HepG2 (cell line): ENCODE results near the gene ADAT3. TPM values are rescaled to one million over a fixed set of nuclear protein-coding genes. Genes with fewer than 3 reads are reported as not detected.

ENCODE experiments used
- FOXA1 ChIP-seq, 2 experiments: fragments of 450-650 bp in 1 of 2; sonication (generic) in 1 of 2; formaldehyde crosslinking in 1 of 2; IDR thresholded peaks; 2 replicates each; pipeline versions ENCODE4 v1.4.0 to v1.6.1; 2016 to 2020; ENCODE audit warnings: missing genetic modification reagents in 1 of 2
- HNF4G ChIP-seq, 2 experiments: sonication (generic) in 1 of 2; formaldehyde crosslinking in 1 of 2; IDR thresholded peaks; 2 replicates each; pipeline versions ENCODE4 v1.4.0 to v1.6.1; 2011 to 2020; ENCODE audit warnings: borderline replicate concordance in 2 of 2, low read depth in 2 of 2, mild to moderate bottlenecking in 2 of 2, low read length in 1 of 2, missing genetic modification reagents in 1 of 2, moderate library complexity in 1 of 2
- MXI1 ChIP-seq: IDR thresholded peaks from 3 replicates; pipeline ENCODE4 v1.6.1; 2012; ENCODE audit warnings: low read depth, low read length, inconsistent platforms, borderline replicate concordance
- PHF21A ChIP-seq: sonication (generic); formaldehyde crosslinking; IDR thresholded peaks from 2 replicates; pipeline ENCODE4 v1.5.0; 2020; ENCODE audit warnings: mild to moderate bottlenecking, missing genetic modification reagents
- RFX1 ChIP-seq: fragments of 450-650 bp; IDR thresholded peaks from 2 replicates; pipeline ENCODE4 v1.6.1; 2017
- SP5 ChIP-seq: IDR thresholded peaks from 2 replicates; pipeline ENCODE4 v1.6.1; 2016; ENCODE audit warnings: low read depth, borderline replicate concordance
- SRSF1 ChIP-seq: fragments of 200-400 bp; formaldehyde crosslinking; optimal IDR thresholded peaks from 2 replicates; pipeline ENCODE3; 2017; ENCODE audit warnings: mild to moderate bottlenecking, low read depth, low read length, moderate library complexity
- ZNF460 ChIP-seq: sonication (generic); formaldehyde crosslinking; IDR thresholded peaks from 2 replicates; pipeline ENCODE4 v1.5.1; 2020; ENCODE audit warnings: missing genetic modification reagents, mild to moderate bottlenecking, borderline replicate concordance
- ZNF574 ChIP-seq: sonication (generic); formaldehyde crosslinking; IDR thresholded peaks from 2 replicates; pipeline ENCODE4 v1.4.0; 2020; ENCODE audit warnings: missing genetic modification reagents
- ZNF589 ChIP-seq: sonication (generic); formaldehyde crosslinking; conservative IDR thresholded peaks from 2 replicates; pipeline ENCODE4 v1.8.0; 2022; ENCODE audit warnings: mild to moderate bottlenecking, moderate library complexity, missing genetic modification reagents
- ZNF710 ChIP-seq: sonication (generic); formaldehyde crosslinking; IDR thresholded peaks from 2 replicates; pipeline ENCODE4 v1.5.0; 2020; ENCODE audit warnings: mild to moderate bottlenecking, missing genetic modification reagents, borderline replicate concordance
- ZNF792 ChIP-seq: IDR thresholded peaks from 2 replicates; pipeline ENCODE4 v1.6.1; 2016
- polyA plus RNA-seq, 8 experiments: library from polyadenylated mRNA; depleted of rRNA in 3 of 8; stranded (reverse) in 7 of 8; unstranded in 1 of 8; fragments of >200 nt; fragmentation: Illumina TruSeq in 4 of 8; extraction: Trizol in 4 of 8; gene quantifications; 2 replicates each; pipeline versions ENCODE4 v1.2.1 to v1.2.3, GENCODE V29; 2011 to 2016; ENCODE audit warnings: low read depth in 4 of 8, missing spikeins in 1 of 8, mixed read lengths in 1 of 8; ENCODE audit not compliant: insufficient read depth in 1 of 8
- total RNA-seq, 5 experiments: library from RNA; depleted of rRNA; stranded (reverse); fragments of >200 nt; fragmentation: Illumina TruSeq; extraction: Trizol; gene quantifications; 2 replicates each; pipeline ENCODE4 v1.2.3, GENCODE V29; 2016; ENCODE audit warnings: low read depth in 1 of 5
- TF ChIP-seq, protein P1 (sequence below): sonication (generic); formaldehyde crosslinking; conservative IDR thresholded peaks from 2 replicates; pipeline ENCODE4 v1.4.0; 2020; ENCODE audit warnings: missing genetic modification reagents
- TF ChIP-seq, protein P2 (sequence below): sonication (generic); formaldehyde crosslinking; IDR thresholded peaks from 2 replicates; pipeline ENCODE4 v1.5.0; 2020; ENCODE audit warnings: missing genetic modification reagents, mild to moderate bottlenecking, borderline replicate concordance
- TF ChIP-seq, protein P3 (sequence below): sonication (generic); formaldehyde crosslinking; IDR thresholded peaks from 2 replicates; pipeline ENCODE4 v1.4.0; 2020; ENCODE audit warnings: missing genetic modification reagents

Gene ADAT3
- total and polyA plus RNA-seq, 2 of the 13 experiments (the other 11 are each of a cell fraction or from before 2014, with no cell fraction given): 0.95 to 3.5 TPM

GRCh38 chr19:1860042-1860775 lies 45.0 kb upstream of the ADAT3 start (continued):
- TF ChIP-seq, protein P1, sequence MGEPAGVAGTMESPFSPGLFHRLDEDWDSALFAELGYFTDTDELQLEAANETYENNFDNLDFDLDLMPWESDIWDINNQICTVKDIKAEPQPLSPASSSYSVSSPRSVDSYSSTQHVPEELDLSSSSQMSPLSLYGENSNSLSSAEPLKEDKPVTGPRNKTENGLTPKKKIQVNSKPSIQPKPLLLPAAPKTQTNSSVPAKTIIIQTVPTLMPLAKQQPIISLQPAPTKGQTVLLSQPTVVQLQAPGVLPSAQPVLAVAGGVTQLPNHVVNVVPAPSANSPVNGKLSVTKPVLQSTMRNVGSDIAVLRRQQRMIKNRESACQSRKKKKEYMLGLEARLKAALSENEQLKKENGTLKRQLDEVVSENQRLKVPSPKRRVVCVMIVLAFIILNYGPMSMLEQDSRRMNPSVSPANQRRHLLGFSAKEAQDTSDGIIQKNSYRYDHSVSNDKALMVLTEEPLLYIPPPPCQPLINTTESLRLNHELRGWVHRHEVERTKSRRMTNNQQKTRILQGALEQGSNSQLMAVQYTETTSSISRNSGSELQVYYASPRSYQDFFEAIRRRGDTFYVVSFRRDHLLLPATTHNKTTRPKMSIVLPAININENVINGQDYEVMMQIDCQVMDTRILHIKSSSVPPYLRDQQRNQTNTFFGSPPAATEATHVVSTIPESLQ (CRISPR knock-in tag): 0 out of 2 replicates have a peak, but pooled peaks have one; percentile 36
- TF ChIP-seq PHF21A (peak; percentile 61), ZNF589 (CRISPR knock-in tag) (0 out of 2 replicates have a peak, but pooled peaks have one; percentile 37), ZNF574 (CRISPR knock-in tag) (peak; percentile 18; the same call in 1 of the 2 replicates), ZNF792 (CRISPR knock-in tag) (peak; percentile 67), ZNF460 (CRISPR knock-in tag) (no peak), RFX1 (peak; percentile 87), ZNF710 (no peak), FOXA1 (IDR thresholded peaks at IDR 0.05) (no peak), FOXA1 (CRISPR knock-in tag; IDR thresholded peaks at IDR 0.05) (0 out of 2 replicates have a peak, but pooled peaks have one; percentile 3), HNF4G (IDR thresholded peaks at IDR 0.05; ENCODE audit: borderline replicate concordance, low read depth, low read length) (peak; percentile 85), HNF4G (CRISPR knock-in tag; IDR thresholded peaks at IDR 0.05; ENCODE audit: borderline replicate concordance, low read depth) (no peak), SRSF1 (peak; percentile 76), MXI1 (peak; percentile 93; the same call in 2 of the 3 replicates), SP5 (CRISPR knock-in tag) (peak; percentile 76)
- TF ChIP-seq, protein P2, sequence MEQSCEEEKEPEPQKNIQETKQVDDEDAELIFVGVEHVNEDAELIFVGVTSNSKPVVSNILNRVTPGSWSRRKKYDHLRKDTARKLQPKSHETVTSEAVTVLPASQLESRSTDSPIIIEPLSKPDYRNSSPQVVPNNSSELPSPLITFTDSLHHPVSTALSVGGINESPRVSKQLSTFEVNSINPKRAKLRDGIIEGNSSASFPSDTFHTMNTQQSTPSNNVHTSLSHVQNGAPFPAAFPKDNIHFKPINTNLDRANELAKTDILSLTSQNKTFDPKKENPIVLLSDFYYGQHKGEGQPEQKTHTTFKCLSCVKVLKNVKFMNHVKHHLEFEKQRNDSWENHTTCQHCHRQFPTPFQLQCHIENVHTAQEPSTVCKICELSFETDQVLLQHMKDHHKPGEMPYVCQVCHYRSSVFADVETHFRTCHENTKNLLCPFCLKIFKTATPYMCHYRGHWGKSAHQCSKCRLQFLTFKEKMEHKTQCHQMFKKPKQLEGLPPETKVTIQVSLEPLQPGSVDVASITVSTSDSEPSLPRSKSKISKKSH (CRISPR knock-in tag): peak; percentile 12; the same call in 1 of the 2 replicates
- TF ChIP-seq, protein P3, sequence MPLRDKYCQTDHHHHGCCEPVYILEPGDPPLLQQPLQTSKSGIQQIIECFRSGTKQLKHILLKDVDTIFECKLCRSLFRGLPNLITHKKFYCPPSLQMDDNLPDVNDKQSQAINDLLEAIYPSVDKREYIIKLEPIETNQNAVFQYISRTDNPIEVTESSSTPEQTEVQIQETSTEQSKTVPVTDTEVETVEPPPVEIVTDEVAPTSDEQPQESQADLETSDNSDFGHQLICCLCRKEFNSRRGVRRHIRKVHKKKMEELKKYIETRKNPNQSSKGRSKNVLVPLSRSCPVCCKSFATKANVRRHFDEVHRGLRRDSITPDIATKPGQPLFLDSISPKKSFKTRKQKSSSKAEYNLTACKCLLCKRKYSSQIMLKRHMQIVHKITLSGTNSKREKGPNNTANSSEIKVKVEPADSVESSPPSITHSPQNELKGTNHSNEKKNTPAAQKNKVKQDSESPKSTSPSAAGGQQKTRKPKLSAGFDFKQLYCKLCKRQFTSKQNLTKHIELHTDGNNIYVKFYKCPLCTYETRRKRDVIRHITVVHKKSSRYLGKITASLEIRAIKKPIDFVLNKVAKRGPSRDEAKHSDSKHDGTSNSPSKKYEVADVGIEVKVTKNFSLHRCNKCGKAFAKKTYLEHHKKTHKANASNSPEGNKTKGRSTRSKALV (CRISPR knock-in tag): no peak
